NT2/D1 (cell line): ENCODE measurements around the gene NRAS.

Experiments used
- YY1 ChIP-seq: IDR thresholded peaks from 2 replicates; pipeline ENCODE4 v1.6.1; 2011; ENCODE audit not compliant: insufficient read length, insufficient read depth
- ZNF274 ChIP-seq: IDR thresholded peaks from 2 replicates; pipeline ENCODE4 v1.6.1; 2011; ENCODE audit warnings: mild to moderate bottlenecking, low read depth, low read length

- TF ChIP-seq ZNF274 = no peak
- TF ChIP-seq YY1 = no peak
Measured at GRCh38 chr1:114723915-114724314, 7.3 kb upstream of the NRAS start.
